HG03060 (cell line): ENCODE measurements around the gene TF.

ENCODE experiments used
- ATAC-seq: cut with Tn5 transposase; IDR thresholded peaks from one replicate; pipeline ENCODE4 v1.9.1; 2021; ENCODE audit warnings: low read depth, moderate number of reproducible peaks; ENCODE audit not compliant: unreplicated experiment

Gene TF

GRCh38 chr3:133833880-133834620 is 87.9 kb downstream of the TF start:
- no peak for ATAC-seq

- ATAC-seq = no peak
These were observed 88.6 kb downstream of the TF start for GRCh38 chr3:133834621-133835417.

- ATAC-seq = no peak
These were observed 89.2 kb downstream of the TF start for GRCh38 chr3:133835418-133835743.

GRCh38 chr3:133835961-133836360 is 89.8 kb downstream of the TF start:
- ATAC-seq = no peak

GRCh38 chr3:133836497-133837158 is 90.4 kb downstream of the TF start:
- no peak for ATAC-seq

- no peak for ATAC-seq
These were observed 91.5 kb downstream of the TF start for GRCh38 chr3:133837487-133838295.

GRCh38 chr3:133838296-133838789 is 92.2 kb downstream of the TF start:
- no peak for ATAC-seq

- ATAC-seq = no peak
These were observed 93.0 kb downstream of the TF start for GRCh38 chr3:133838916-133839800.

- ATAC-seq = no peak
These were observed 94.0 kb downstream of the TF start for GRCh38 chr3:133840055-133840737.

- no peak for ATAC-seq
These were observed 94.6 kb downstream of the TF start for GRCh38 chr3:133840767-133841166.

- ATAC-seq = no peak
These were observed 95.0 kb downstream of the TF start for GRCh38 chr3:133841196-133841595.

GRCh38 chr3:133842158-133842557 is 96.0 kb downstream of the TF start:
- no peak for ATAC-seq

GRCh38 chr3:133843634-133844033 is 97.4 kb downstream of the TF start:
- no peak for ATAC-seq

GRCh38 chr3:133845127-133845526 is 98.9 kb downstream of the TF start:
- ATAC-seq = no peak
